WTC11 (cell line): ENCODE measurements around the gene GID4.

Experiments used
- E2F1 ChIP-seq: sonication (generic); formaldehyde crosslinking; IDR thresholded peaks from 2 replicates; pipeline ENCODE4 v1.8.0; 2022; ENCODE audit warnings: mild to moderate bottlenecking, missing genetic modification reagents
- RELA ChIP-seq: sonication (generic); formaldehyde crosslinking; IDR thresholded peaks from 2 replicates; pipeline ENCODE4 v1.8.1; 2022; ENCODE audit warnings: missing genetic modification reagents, mild to moderate bottlenecking, borderline replicate concordance
- SP1 ChIP-seq: sonication (generic); formaldehyde crosslinking; conservative IDR thresholded peaks from 2 replicates; pipeline ENCODE4 v1.8.1; 2022; ENCODE audit warnings: missing genetic modification reagents
- TCF7 ChIP-seq: sonication (generic); formaldehyde crosslinking; IDR thresholded peaks from 2 replicates; pipeline ENCODE4 v1.8.0; 2022; ENCODE audit warnings: mild to moderate bottlenecking, low read depth, missing genetic modification reagents, moderate library complexity
- USF2 ChIP-seq: sonication (generic); formaldehyde crosslinking; IDR thresholded peaks from 2 replicates; pipeline ENCODE4 v1.8.1; 2023; ENCODE audit warnings: mild to moderate bottlenecking, missing genetic modification reagents, moderate library complexity
- ZNF423 ChIP-seq: fragments of 250-450 bp; sonication (Bioruptor Pico); IDR thresholded peaks from 2 replicates; pipeline ENCODE4 v2.1.2; 2022; ENCODE audit warnings: mild to moderate bottlenecking, moderate library complexity
- TF ChIP-seq, protein P1 (sequence below): sonication (generic); formaldehyde crosslinking; IDR thresholded peaks from 2 replicates; pipeline ENCODE4 v1.8.0; 2023; ENCODE audit warnings: missing genetic modification reagents, mild to moderate bottlenecking, borderline replicate concordance
- TF ChIP-seq, protein P2 (sequence below): fragments of 200-600 bp; IDR thresholded peaks from 2 replicates; pipeline ENCODE4 v1.8.0; 2022; ENCODE audit warnings: antibody characterized with exemption

DNA sequence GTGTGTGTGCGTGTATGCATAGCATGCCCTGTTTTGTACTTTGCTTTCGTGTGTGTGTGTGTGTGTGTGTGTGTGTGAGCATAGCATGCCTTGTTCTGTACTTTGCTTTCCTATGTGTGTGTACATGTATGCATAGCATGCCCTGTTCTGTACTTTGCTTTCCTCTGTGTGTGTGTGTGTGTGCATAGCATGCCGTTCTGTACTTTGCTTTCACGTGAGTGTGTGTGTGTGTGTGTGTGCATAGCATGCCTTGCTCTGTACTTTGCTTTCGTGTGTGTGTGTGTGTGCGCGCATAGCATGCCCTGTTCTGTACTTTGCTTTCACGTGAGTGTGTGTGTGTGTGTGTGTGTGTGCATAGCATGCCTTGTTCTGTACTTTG is 39.2 kb upstream of the GID4 start:
- TF ChIP-seq TCF7 (CRISPR knock-in tag) (no peak), USF2 (CRISPR knock-in tag) (no peak), ZNF423 (CRISPR knock-in tag) (no peak), E2F1 (no peak), RELA (no peak), SP1 (CRISPR knock-in tag) (no peak)
- TF ChIP-seq, protein P1, sequence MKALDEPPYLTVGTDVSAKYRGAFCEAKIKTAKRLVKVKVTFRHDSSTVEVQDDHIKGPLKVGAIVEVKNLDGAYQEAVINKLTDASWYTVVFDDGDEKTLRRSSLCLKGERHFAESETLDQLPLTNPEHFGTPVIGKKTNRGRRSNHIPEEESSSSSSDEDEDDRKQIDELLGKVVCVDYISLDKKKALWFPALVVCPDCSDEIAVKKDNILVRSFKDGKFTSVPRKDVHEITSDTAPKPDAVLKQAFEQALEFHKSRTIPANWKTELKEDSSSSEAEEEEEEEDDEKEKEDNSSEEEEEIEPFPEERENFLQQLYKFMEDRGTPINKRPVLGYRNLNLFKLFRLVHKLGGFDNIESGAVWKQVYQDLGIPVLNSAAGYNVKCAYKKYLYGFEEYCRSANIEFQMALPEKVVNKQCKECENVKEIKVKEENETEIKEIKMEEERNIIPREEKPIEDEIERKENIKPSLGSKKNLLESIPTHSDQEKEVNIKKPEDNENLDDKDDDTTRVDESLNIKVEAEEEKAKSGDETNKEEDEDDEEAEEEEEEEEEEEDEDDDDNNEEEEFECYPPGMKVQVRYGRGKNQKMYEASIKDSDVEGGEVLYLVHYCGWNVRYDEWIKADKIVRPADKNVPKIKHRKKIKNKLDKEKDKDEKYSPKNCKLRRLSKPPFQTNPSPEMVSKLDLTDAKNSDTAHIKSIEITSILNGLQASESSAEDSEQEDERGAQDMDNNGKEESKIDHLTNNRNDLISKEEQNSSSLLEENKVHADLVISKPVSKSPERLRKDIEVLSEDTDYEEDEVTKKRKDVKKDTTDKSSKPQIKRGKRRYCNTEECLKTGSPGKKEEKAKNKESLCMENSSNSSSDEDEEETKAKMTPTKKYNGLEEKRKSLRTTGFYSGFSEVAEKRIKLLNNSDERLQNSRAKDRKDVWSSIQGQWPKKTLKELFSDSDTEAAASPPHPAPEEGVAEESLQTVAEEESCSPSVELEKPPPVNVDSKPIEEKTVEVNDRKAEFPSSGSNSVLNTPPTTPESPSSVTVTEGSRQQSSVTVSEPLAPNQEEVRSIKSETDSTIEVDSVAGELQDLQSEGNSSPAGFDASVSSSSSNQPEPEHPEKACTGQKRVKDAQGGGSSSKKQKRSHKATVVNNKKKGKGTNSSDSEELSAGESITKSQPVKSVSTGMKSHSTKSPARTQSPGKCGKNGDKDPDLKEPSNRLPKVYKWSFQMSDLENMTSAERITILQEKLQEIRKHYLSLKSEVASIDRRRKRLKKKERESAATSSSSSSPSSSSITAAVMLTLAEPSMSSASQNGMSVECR (CRISPR knock-in tag), result no peak
- TF ChIP-seq, protein P2, sequence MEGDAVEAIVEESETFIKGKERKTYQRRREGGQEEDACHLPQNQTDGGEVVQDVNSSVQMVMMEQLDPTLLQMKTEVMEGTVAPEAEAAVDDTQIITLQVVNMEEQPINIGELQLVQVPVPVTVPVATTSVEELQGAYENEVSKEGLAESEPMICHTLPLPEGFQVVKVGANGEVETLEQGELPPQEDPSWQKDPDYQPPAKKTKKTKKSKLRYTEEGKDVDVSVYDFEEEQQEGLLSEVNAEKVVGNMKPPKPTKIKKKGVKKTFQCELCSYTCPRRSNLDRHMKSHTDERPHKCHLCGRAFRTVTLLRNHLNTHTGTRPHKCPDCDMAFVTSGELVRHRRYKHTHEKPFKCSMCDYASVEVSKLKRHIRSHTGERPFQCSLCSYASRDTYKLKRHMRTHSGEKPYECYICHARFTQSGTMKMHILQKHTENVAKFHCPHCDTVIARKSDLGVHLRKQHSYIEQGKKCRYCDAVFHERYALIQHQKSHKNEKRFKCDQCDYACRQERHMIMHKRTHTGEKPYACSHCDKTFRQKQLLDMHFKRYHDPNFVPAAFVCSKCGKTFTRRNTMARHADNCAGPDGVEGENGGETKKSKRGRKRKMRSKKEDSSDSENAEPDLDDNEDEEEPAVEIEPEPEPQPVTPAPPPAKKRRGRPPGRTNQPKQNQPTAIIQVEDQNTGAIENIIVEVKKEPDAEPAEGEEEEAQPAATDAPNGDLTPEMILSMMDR, result no peak
